Fibroblast of pulmonary artery (primary cell): ENCODE results near the gene MEGF8.
A peak's percentile ranks its signal among the peaks of the same experiment; 100 is the strongest.

ENCODE experiments used
- DNase-seq: peaks from one replicate; pipeline ENCODE4 v3.0.0-alpha.2; 2010; ENCODE audit warnings: low read depth
- H3K4me3 ChIP-seq: replicated peaks from 2 replicates; pipeline ENCODE4 v1.5.1; 2011; ENCODE audit warnings: low read depth, mild to moderate bottlenecking, control low read depth, low read length, moderate library complexity
- TF ChIP-seq, protein P1 (sequence below): IDR thresholded peaks from 2 replicates; pipeline ENCODE4 v1.5.1; 2011; ENCODE audit warnings: mild to moderate bottlenecking, control low read depth, low read length, inconsistent platforms; ENCODE audit errors: missing control alignments

MEGF8 gene

DNA sequence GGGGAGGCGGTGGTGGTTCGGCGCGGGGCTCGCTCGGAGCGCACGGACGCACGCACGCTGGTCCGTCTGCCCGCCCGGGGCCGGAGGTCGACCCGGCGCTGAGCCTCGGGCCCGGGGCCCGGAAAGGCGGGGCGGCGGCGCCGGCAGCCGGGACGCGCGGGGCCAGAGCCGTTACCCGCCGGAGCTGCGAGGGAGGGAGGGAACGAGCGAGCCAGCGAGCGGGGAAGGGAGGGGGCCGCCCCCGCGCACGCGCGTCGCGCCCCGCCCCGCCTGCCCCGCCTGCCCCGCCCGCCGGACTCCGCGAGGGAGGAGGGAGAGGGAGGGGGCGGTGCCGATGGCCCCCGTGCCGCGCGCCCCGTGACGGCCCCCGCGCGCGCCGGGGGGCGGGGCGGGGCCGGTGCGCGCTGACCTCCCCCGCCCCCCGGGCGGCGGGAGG lies 41.4 kb upstream of the MEGF8 start:
- DNase-seq = peak; percentile 81
- TF ChIP-seq, protein P1, sequence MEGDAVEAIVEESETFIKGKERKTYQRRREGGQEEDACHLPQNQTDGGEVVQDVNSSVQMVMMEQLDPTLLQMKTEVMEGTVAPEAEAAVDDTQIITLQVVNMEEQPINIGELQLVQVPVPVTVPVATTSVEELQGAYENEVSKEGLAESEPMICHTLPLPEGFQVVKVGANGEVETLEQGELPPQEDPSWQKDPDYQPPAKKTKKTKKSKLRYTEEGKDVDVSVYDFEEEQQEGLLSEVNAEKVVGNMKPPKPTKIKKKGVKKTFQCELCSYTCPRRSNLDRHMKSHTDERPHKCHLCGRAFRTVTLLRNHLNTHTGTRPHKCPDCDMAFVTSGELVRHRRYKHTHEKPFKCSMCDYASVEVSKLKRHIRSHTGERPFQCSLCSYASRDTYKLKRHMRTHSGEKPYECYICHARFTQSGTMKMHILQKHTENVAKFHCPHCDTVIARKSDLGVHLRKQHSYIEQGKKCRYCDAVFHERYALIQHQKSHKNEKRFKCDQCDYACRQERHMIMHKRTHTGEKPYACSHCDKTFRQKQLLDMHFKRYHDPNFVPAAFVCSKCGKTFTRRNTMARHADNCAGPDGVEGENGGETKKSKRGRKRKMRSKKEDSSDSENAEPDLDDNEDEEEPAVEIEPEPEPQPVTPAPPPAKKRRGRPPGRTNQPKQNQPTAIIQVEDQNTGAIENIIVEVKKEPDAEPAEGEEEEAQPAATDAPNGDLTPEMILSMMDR = no peak
- H3K4me3 ChIP-seq = peak overlapping the region; percentile 34

DNA sequence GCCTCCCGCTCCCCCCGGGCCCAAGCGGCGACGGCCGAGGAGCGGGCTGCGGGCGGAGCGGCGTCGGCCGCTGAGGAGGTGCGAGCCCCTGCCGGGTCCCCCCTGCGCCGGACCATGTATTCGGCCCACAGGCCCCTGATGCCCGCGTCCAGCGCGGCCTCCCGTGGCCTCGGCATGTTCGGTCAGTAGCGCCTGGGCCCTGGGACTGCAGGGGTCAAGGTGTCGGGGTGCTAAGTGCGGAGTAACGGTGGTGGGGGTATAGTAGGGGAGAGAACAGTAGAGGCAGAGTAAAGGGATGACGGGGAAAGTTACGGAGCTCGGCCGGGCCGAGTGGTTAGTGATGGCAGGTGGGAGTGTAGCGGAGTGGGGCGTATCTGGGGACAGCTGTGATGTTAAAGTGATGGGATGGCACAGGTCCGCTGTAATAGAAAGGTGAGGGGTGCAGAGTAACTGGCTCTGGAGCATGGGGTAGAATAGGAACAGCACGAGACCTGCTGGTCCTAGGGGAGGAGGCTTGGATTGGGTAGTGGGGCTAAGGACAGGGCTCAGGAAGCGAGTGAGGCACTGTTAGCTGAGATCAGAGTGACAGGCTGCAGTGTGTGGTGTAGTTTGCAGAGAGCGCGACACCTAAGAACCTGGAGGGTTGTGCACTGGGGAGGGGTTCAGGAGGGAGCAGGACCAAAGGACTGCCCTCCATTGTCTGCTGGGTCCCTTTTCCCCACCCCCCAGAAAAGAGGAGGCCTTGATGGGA lies 40.7 kb upstream of the MEGF8 start:
- peak overlapping the region; percentile 76 for H3K4me3 ChIP-seq
- DNase-seq = no peak
- TF ChIP-seq, protein P1 = no peak

DNA sequence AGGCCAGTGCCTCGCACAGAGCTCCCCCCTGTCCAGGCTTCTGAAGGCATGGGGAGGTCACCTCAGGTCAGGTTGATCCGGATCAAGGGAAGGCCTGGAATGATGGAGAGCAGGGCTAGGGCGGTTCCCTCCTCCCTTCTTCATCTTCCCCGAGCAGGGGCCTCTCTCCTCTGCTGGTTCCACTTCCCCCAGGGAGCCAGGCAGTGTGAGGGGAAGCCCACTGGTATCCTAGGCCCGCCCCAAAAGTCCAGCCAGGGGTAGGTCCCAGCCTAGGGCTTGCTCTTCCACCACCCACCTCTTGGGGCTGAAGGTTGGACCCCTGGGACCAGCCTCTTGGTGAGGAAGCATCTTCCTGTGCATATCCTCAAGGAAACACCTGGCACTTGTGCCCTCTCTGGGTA lies 39.9 kb upstream of the MEGF8 start:
- no peak for DNase-seq
- peak overlapping the region; percentile 76 for H3K4me3 ChIP-seq
- TF ChIP-seq, protein P1 = no peak

DNA sequence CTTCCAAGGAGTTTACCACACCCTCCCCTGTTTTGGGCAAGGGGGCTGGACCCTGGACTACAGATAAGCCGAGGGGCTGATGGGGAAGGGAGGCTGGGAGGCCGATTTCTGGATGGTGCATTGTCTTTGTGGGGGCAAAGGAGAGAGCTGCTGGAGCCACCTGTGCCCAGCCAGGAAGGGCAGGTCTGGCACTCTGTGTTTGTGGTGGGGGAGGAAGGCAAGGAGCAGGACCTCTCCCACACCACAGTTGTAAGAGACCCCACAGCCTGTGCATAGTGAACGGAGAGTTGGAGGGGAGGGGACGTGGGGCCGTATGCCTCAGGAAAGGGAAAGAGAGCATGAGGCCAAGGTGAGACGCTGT lies 39.5 kb upstream of the MEGF8 start:
- H3K4me3 ChIP-seq = peak overlapping the region; percentile 76
- no peak for DNase-seq
- TF ChIP-seq, protein P1 = no peak

DNA sequence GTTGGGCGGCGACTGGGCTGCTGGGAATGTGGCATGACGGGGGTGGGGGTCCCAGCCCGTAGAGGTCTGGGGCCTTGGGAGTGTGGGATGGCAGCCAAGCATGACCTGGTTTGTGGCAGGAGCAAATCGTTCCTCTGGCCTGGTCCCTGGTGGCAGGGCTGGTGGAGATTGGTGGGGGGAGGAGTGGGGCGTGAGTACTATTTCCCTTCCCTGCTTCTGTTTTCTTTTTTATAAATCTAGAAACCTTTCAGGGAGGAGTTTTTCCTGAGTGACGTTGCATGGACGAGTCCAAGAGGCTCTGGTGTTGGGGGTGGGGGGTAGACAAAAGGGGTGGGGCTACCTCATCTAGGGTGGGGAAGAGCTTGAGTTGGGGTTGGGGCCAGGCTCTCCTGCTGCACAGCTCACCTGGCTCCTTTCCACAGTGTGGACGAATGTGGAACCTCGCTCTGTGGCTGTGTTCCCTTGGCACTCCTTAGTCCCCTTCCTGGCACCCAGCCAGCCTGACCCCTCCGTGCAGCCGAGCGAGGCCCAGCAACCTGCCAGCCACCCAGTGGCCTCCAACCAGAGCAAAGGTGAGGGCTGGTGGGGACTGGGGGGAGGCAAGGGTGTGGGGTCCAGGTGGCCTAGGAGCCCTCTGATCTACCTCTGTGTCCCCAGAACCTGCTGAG lies 39.0 kb upstream of the MEGF8 start:
- TF ChIP-seq, protein P1 = no peak
- peak overlapping the region; percentile 76 for H3K4me3 ChIP-seq
- DNase-seq = peak; percentile 58

DNA sequence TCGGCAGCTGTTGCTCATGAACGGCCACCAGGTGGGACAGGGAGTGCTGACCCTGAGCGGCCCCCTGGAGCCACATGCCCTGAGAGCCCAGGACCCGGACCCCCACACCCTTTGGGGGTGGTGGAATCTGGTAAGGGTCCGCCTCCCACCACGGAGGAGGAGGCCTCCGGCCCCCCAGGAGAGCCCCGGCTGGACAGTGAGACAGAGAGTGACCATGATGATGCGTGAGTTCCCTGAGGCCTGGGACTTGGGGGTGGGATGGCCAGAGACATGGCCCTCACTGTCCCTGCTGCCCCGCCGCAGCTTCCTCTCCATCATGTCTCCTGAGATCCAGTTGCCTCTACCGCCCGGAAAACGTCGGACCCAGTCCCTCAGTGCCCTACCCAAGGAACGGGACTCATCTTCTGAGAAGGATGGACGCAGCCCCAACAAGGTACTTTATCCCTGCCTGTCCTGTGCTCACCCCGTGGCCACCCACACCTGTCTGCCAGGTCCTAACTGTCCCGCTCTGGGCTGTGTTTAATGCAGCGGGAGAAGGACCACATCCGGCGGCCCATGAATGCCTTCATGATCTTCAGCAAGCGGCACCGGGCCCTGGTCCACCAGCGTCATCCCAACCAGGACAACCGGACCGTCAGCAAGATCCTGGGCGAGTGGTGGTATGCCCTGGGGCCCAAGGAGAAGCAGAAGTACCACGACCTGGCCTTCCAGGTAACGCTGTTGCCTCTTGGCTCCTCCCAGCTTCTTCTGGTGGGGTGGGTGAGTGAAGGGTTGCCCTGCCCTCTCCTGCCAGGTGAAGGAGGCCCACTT lies 38.2 kb upstream of the MEGF8 start:
- DNase-seq = no peak
- TF ChIP-seq, protein P1 = no peak
- H3K4me3 ChIP-seq = no peak overlapping the region
